ENCODE results near the gene RMND5B. TPM values are rescaled to one million over a fixed set of nuclear protein-coding genes. Genes with fewer than 3 reads are reported as not detected.
A peak's percentile ranks its signal among the peaks of the same experiment; 100 is the strongest.

The RMND5B gene
- total RNA-seq, 1 donor from 2014 or later, result 51.6 TPM

- intact Hi-C loops (cut with DNase I), result loop anchor here (5.0 kb wide), 1 partner anchor 83 kb away; no protein-coding TSS in a partner anchor
Measured at GRCh38 chr5:178160176-178160575, 29.4 kb downstream of the RMND5B start.

GRCh38 chr5:178162481-178162880 is 31.7 kb downstream of the RMND5B start:
- TF ChIP-seq CTCF (IDR thresholded peaks at IDR 0.05), result no peak
- TF ChIP-seq POLR2A (IDR thresholded peaks at IDR 0.05), result no peak
- TF ChIP-seq POLR2AphosphoS5 (IDR thresholded peaks at IDR 0.05; ENCODE audit: insufficient read depth in 1 of 2, low read depth in 1 of 2), result no peak
- intact Hi-C loops (cut with DNase I), result loop anchor here (5.0 kb wide), 1 partner anchor 85 kb away; no protein-coding TSS in a partner anchor

More at GRCh38 chr5:178160176-178160575, 29.4 kb downstream of the RMND5B start:
- Histone ChIP-seq H3K4me3 (no peak overlapping the region), H3K9me3 (no peaks in the 10 kb centered on the region), H3K36me3 (no peaks in the 10 kb centered on the region), H3K4me1 (peaks cover 8% of the 10 kb centered on the region), H3K27me3 (no peaks in the 10 kb centered on the region), H3K27ac (no peak overlapping the region)
- TF ChIP-seq POLR2A (IDR thresholded peaks at IDR 0.05) (no peak), CTCF (IDR thresholded peaks at IDR 0.05) (no peak), POLR2AphosphoS5 (IDR thresholded peaks at IDR 0.05; ENCODE audit: insufficient read depth in 1 of 2, low read depth in 1 of 2) (no peak)
- no peak for DNase-seq (ENCODE audit: extremely low spot score in 2 of 2)

GRCh38 chr5:178163772-178164735 is 33.2 kb downstream of the RMND5B start:
- Histone ChIP-seq H3K9me3 (no peaks in the 10 kb centered on the region), H3K27me3 (no peaks in the 10 kb centered on the region), H3K27ac (no peak overlapping the region), H3K4me1 (peaks cover 8% of the 10 kb centered on the region), H3K36me3 (no peaks in the 10 kb centered on the region), H3K4me3 (peak overlapping the region in 1 of 2 donors; percentile 30)
- intact Hi-C loops (cut with DNase I), result loop anchor here (5.0 kb wide), 1 partner anchor 87 kb away; no protein-coding TSS in a partner anchor
- no peak for DNase-seq (ENCODE audit: extremely low spot score in 2 of 2)
- TF ChIP-seq POLR2AphosphoS5 (IDR thresholded peaks at IDR 0.05; ENCODE audit: insufficient read depth in 1 of 2, low read depth in 1 of 2) (no peak), CTCF (IDR thresholded peaks at IDR 0.05) (peak; percentile 96 to 99 (median 97))

More at GRCh38 chr5:178162481-178162880, 31.7 kb downstream of the RMND5B start:
- no peaks in the 10 kb centered on the region for H3K27me3 ChIP-seq
- H3K4me1 ChIP-seq, result peaks cover 8% of the 10 kb centered on the region
- no peaks in the 10 kb centered on the region for H3K36me3 ChIP-seq
- no peaks in the 10 kb centered on the region for H3K9me3 ChIP-seq
- H3K4me3 ChIP-seq, result no peak overlapping the region
- no peak for DNase-seq (ENCODE audit: extremely low spot score in 2 of 2)
- H3K27ac ChIP-seq, result no peak overlapping the region

- Histone ChIP-seq H3K36me3 (no peaks in the 10 kb centered on the region), H3K27me3 (no peaks in the 10 kb centered on the region), H3K27ac (no peak overlapping the region), H3K9me3 (no peaks in the 10 kb centered on the region), H3K4me3 (no peak overlapping the region), H3K4me1 (peaks cover 8% of the 10 kb centered on the region)
- TF ChIP-seq CTCF (IDR thresholded peaks at IDR 0.05), result no peak
- no peak for TF ChIP-seq POLR2AphosphoS5 (IDR thresholded peaks at IDR 0.05; ENCODE audit: insufficient read depth in 1 of 2, low read depth in 1 of 2)
- TF ChIP-seq POLR2A (IDR thresholded peaks at IDR 0.05), result no peak
- no peak for DNase-seq (ENCODE audit: extremely low spot score in 2 of 2)
- intact Hi-C loops (cut with DNase I), result no loop called here
Measured at GRCh38 chr5:178165581-178165980, 34.8 kb downstream of the RMND5B start.

GRCh38 chr5:178170455-178170854 is 39.6 kb downstream of the RMND5B start:
- intact Hi-C loops (cut with DNase I), result no loop called here
- H3K4me3 ChIP-seq, result no peak overlapping the region

More at GRCh38 chr5:178170455-178170854, 39.6 kb downstream of the RMND5B start:
- Histone ChIP-seq H3K4me1 (no peaks in the 10 kb centered on the region), H3K27me3 (no peaks in the 10 kb centered on the region), H3K27ac (no peak overlapping the region), H3K9me3 (no peaks in the 10 kb centered on the region), H3K36me3 (no peaks in the 10 kb centered on the region)
- DNase-seq (ENCODE audit: extremely low spot score in 2 of 2), result no peak
- TF ChIP-seq POLR2A (IDR thresholded peaks at IDR 0.05) (no peak), CTCF (IDR thresholded peaks at IDR 0.05) (no peak), POLR2AphosphoS5 (IDR thresholded peaks at IDR 0.05; ENCODE audit: insufficient read depth in 1 of 2, low read depth in 1 of 2) (no peak)

All from vagina (tissue), 2 donors.